Cardiac septum (tissue), 1 donor: Measurements from ENCODE around the gene CCDC24. TPM values are rescaled to one million over a fixed set of nuclear protein-coding genes. Genes with fewer than 3 reads are reported as not detected.

Experiments used
- DNase-seq: peaks from one replicate; pipeline ENCODE4 v3.0.0-alpha.2; 2020; ENCODE audit warnings: low spot score
- intact Hi-C: fragments of 100-400 bp; cut with DNase I; formaldehyde crosslinking; loops from one replicate; pipeline ENCODE4 v1.14.0; 2022
- total RNA-seq: library from RNA; stranded (reverse); fragmentation: NEBNext Ultra II Directional; extraction: Animal tissue kit (Norgen Biotek cat#: 25700); gene quantifications from one replicate; pipeline ENCODE4 v1.2.1, GENCODE V29; 2021
- donor health status: DM: no; HTN: no; CAD: no.

The CCDC24 gene
- total RNA-seq, 1 donor from 2014 or later, result 1.9 TPM

DNA sequence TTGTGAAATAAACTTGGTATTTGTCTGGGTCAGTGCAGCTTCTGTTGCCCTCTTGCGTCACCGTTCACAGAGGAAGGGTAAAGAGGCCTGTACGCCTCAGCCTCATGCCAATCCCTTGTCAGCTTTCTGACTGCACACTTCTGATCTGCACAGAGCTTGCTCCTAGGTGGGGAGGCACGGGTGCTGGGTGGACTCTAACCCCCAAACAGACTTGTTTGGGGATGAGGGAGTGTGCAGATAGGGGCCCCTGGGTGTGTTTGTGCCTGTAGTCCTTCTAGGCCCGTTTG is 13.2 kb upstream of the CCDC24 start:
- no peak for DNase-seq
- intact Hi-C loops, result no loop called here

DNA sequence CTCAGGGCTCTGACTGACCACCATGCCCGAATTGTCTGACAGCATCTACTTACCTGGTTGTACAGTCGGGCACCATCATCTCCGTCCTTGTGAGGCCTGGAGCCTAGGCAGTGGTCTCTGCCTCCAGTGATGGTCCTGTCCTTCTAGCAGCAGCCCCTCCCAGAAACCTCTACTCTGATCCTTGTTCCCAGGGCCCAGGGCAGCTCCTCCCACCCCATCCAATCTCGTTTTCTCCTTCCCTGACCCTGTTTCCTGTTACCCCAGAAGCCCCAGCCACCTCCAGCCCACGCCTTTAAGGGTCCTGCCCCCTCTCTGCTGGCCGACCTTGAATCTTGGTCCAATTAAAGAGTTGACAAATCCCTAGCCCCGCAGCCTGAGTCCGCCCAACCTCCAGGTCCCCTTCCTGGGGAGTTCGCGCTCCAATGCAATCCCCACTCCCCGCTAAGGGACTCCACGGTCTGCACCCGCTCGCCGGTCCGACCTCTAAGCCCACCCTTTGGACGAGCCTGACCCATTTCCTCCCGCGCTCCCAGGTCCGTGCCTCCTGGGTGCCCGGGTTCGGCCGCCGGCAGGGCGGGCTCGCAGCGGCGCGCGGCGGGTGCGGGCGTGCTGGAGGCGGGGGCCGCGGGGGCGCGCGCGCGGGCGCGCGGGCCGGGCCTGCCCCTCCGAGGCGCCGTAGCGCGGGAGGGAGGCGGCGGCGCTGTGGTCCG is 12.7 kb upstream of the CCDC24 start, which contains the start of gene B4GALT2:
B4GALT2 (plus strand) TSS at position 660 of the 710 bp plus-strand sequence. CDS start 1,951 bp downstream, outside the sequence.
- no peak for DNase-seq
- intact Hi-C loops, result no loop called here

DNA sequence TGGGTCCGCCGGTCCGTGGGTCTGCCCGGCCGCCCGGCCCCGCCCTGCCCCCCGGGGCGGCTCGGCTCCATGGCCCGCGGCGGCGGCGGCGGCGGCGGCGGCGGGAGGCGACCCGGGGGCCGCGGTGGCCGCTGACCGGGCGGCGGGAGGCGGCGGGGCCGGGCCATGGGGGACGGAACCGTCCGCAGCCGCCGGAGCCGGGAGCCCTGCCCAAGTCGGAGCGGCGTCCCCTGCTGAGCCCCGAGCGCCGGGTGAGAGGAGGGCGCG is 12.2 kb upstream of the CCDC24 start:
- no peak for DNase-seq
- intact Hi-C loops, result no loop called here

DNA sequence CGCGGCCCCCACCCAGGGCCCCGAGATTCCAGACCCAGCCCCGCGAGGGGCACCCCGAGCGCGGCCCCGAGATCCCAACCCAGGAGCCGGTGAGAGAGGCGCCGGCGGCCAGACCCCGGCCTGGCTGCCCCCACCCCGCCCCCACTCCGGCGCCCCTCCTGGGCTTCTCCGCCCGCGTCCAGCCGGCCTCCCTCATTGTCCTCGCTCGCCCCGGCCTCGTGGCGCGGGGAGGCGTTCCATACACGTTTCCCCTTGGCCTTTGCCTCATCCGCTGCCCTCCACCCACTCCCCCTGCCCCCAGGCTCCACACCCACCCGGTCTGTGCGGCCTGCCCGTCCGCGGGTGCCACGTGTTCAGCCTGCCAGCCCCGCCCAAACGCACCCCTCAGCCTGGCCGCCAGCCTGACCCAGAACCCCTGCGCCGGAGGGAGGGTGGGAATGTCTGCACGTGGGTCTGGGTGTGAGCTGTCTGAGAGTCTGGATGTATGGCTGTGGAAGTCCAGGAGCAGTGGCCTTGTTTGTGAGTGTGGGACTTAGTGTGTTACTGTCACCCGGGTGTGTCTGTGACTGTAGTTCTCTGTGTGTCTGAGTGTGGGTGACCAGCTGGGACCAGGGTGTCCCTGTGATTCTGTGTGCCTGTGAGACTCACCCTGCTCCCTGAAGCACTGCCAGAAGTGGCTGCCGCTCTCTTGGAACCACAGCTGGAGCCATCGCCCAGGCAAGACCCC is 11.7 kb upstream of the CCDC24 start:
- intact Hi-C loops, result no loop called here
- DNase-seq, result no peak

DNA sequence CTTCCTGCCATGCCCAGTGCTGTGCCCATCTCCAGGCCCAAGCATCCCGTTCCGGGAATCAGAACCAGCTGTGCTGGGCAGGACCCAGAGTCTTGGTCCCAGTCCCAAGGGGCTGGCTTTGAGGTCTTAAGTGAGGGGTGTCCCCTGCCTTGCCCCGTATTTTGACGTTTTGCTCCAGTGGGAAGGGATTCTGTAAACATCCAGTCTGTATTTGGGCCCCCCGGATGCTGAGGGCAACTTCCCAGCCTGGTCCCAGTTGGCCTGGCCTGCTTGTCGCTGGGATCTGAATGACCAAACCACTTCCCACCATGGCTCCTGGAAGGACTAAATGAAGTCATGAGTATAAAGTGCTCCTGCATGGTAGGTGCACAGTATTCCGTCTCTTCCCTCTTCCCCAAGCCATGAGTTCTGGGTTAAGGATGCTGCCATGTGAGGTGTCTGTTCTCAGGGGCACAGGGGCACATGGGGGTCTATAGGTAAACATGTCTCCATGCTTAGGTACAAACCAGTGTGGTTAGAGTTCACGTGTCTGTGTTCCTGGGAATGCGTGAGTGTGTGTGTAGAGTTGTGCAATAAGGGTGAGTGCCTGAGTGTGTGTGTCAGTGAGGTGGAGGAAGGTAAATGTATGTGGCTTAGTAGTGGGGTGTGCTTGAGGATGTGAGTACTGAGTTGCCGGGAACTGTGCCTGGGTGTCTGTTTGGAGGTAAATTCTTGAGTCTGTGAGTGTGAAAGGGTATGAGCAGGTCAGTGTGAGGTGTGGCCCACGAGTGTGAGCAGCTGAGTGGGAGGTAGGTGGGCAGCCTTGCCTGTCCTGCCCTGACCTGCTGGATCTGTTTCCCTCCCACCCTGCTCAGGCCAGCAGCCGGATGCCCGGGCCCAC is 10.9 kb upstream of the CCDC24 start:
- DNase-seq, result no peak
- intact Hi-C loops, result no loop called here

DNA sequence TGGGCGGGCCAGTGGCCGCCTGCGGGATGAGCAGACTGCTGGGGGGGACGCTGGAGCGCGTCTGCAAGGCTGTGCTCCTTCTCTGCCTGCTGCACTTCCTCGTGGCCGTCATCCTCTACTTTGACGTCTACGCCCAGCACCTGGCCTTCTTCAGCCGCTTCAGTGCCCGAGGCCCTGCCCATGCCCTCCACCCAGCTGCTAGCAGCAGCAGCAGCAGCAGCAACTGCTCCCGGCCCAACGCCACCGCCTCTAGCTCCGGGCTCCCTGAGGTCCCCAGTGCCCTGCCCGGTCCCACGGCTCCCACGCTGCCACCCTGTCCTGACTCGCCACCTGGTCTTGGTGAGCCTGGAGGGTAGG is 10.3 kb upstream of the CCDC24 start:
- DNase-seq, result no peak
- intact Hi-C loops, result no loop called here

DNA sequence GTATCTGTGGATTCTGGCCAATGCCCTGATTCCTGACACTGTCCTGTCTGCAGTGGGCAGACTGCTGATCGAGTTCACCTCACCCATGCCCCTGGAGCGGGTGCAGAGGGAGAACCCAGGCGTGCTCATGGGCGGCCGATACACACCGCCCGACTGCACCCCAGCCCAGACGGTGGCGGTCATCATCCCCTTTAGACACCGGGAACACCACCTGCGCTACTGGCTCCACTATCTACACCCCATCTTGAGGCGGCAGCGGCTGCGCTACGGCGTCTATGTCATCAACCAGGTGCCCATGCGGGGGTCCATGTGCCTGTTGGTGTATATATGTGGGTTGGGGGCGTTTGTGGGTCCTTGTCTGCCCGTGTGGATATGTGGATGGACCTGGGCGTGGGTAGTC is 9.8 kb upstream of the CCDC24 start:
- DNase-seq, result no peak
- intact Hi-C loops, result no loop called here

- intact Hi-C loops, result no loop called here
- no peak for DNase-seq
These were observed 9.2 kb upstream of the CCDC24 start for GRCh38 chr1:43982241-43982640.

DNA sequence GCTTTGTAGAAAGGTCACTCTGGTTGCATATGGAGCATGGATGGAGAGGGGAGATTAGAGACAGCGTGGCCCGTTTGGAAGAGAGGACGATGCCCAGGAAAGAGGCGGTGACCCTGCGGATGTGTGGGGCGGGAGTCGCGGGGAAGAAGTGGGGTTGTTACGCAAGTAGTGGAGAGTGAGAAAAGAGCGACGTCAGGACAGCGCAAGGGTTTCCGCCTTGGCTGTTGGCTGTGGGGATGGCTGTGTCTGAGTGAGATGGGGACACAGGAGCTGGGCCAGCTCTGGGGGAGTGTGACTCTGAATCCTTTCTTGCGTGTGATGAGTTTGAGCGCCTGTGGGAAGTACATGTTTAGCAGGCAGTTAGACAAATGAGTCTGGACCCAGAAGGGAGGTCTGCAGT is 8.6 kb upstream of the CCDC24 start:
- DNase-seq, result no peak
- intact Hi-C loops, result no loop called here

DNA sequence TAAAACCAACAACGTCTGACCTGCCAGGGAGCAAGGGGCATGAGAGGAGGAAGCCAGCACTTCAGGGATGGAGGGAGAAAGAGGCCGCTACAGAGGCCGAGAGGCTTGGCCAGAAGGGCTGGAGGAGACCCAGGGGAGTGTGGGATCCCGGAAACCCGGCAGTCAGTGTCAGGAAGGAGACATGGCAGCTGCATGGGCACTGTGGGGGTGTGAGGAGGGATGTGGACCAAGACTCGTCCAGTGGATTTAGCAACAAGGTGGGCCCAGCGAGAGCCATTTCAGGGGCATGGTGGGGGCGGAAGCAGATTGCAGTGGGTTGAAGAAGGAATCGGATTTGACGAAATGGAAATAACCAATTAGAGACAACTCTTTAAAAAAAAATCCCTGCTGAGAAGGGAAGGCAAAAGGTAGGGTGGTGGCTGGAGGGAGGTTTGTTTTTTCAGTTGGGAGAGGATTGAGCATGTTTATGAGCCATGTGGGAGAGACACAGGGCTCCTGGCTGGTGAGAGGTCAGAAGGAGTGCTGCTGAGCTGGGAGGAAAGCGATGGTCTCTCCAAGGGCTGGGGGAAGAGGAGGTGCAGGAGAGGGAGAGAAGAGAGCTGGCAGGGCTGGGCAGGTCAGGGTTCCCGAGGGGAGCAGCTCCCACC is 8.0 kb upstream of the CCDC24 start:
- DNase-seq, result no peak
- intact Hi-C loops, result no loop called here

GRCh38 chr1:43984855-43985254 is 6.5 kb upstream of the CCDC24 start:
- intact Hi-C loops, result no loop called here
- DNase-seq, result no peak

- intact Hi-C loops, result no loop called here
- no peak for DNase-seq
These were observed 5.3 kb upstream of the CCDC24 start for GRCh38 chr1:43985984-43986595.

GRCh38 chr1:43986712-43987111 is 4.7 kb upstream of the CCDC24 start:
- DNase-seq, result no peak
- intact Hi-C loops, result no loop called here

GRCh38 chr1:43987159-43987902 is 4.1 kb upstream of the CCDC24 start:
- DNase-seq, result no peak
- intact Hi-C loops, result no loop called here

DNA sequence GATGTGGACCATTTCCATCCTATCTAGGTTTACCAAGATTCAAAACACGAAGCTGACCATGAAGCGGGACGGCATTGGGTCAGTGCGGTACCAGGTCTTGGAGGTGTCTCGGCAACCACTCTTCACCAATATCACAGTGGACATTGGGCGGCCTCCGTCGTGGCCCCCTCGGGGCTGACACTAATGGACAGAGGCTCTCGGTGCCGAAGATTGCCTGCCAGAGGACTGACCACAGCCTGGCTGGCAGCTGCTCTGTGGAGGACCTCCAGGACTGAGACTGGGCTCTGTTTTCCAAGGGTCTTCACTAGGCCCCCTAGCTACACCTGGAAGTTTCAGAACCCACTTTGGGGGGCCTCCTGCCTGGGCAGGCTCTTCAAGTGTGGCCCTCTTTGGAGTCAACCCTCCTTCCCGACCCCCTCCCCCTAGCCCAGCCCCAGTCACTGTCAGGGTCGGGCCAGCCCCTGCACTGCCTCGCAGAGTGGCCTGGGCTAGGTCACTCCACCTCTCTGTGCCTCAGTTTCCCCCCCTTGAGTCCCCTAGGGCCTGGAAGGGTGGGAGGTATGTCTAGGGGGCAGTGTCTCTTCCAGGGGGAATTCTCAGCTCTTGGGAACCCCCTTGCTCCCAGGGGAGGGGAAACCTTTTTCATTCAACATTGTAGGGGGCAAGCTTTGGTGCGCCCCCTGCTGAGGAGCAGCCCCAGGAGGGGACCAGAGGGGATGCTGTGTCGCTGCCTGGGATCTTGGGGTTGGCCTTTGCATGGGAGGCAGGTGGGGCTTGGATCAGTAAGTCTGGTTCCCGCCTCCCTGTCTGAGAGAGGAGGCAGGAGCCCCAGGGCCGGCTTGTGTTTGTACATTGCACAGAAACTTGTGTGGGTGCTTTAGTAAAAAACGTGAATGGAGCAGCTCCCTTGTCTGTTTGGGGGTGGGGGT is 864 bp upstream of the CCDC24 start:
- DNase-seq, result no peak
- intact Hi-C loops, result no loop called here

GRCh38 chr1:43991200-43991475 is 261 bp upstream of the CCDC24 start:
- no peak for DNase-seq
- intact Hi-C loops, result no loop called here

GRCh38 chr1:43992232-43992995 is 1.0 kb downstream of the CCDC24 start:
- DNase-seq, result no peak

More at GRCh38 chr1:43992232-43992995, 1.0 kb downstream of the CCDC24 start:
- intact Hi-C loops, result no loop called here
